ENCODE results near the gene GAS2L3.
"Not testable (repeated sequence)": the region's sequence is repeated elsewhere in the genome, so short reads cannot be mapped to it uniquely, and the experiment has no call there.

Gene GAS2L3

DNA sequence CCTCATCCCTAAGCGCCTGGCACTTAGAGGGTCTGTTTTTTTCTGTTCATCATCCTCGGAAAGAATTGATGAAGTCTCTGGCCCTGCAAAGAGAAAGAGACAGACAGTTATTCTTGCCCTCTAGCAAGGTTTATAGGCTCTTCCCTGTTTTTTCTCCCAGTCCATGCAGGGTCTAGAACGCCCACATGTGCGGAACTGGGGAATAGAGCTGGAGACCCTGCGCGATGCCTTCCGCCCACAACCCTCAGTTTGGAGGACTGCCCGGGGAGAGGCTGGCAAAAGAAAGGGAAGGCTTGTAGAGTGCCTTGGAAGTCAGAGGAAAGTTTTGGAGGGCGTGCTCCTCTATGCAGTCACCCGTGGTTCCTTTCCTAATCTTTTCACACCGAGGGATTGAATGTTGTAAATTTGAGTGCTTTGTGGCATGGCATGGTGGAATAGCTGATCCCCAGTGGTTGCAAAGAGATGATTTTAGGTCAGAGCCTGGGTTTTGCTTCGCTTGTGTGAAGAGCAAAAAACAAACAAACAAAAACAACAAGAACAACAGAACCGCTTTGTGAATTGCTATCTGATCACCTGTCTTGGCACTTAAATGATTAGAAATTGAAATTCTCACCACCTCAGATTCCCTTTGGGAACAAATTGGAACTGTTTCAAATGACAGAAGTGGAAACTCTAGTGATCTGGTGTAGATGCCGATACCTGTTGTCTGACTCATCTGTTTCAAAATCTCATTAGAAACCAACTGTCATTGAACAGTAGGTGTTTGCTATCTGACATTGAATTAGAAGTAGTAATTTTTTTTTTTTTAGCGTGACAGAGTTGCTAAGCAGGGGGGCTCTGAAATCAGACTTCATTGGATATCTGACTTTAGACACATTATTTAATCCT, 947 bp downstream of the GAS2L3 start:
- no peak for DNase-seq (ENCODE audit: low read depth in 2 of 2)

DNA sequence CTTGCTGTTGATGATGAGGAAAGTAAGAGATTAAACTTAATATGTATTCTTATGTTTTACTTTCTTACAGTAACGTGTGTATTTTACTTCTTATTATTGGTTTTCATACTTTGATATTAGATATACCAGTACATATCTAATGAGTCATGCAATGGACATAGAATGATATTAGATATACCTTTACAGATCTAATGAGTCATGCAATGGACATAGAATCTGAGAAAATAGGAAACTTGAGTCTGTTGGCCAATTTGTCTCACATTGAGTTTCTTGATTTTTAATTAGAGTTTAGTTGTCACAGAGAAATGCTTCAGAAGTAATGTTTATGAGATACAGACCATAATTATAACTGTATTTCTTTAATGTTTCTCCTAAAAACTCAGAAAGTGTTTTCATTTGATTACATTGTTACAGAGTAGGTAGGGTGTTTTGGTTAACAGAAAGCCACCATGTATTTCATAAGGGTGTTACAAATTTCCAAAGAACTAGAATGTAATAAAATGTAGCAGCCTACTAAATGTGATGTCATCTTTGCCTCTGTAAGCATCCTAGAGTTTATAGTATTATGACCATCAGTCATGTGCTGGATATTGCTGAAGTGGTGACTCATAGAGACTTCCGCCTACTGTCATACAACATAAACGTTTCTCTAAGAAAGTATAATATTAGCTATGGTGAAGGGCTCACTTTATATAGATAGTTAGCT, 3.0 kb downstream of the GAS2L3 start:
- DNase-seq (ENCODE audit: low read depth in 2 of 2), result no peak

DNA sequence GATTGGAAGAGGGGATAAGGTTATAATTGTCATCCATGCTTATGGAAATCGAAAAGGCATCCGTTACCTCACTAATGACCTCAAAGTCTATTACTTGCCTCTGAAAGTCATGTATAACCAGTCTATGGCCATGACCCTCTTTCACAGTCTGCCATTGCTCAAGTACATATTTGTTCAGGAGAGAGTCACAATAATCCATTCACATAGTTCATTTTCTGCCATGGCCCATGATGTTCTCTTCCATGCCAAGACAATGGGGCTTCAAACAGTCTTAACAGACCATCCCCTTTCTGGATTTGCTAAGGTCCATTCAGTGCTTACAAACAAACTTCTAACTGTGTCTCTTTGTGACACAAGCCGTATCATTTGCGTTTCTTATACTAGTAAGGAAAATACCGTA, 5.4 kb downstream of the GAS2L3 start:
- DNase-seq (ENCODE audit: low read depth in 2 of 2), result no peak

DNA sequence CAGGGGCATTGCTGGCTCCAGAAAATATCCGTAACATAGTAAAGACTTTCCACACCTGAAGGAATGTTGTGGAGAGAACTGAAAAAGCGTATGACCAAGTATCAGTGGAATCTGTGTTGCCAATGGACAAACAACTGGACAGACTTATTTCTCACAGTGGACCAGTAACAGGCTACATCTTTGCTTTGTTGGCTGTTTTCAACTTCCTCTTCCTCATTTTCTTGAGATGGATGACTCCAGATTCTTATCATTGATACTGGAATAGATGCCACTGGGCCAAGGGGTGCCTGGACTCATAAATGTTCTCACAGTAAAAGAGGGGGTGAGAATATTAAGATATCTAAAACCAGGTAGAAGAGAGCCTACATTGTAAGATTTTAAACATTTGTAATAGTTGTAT, 6.4 kb downstream of the GAS2L3 start:
- no peak for DNase-seq (ENCODE audit: low read depth in 2 of 2)

DNA sequence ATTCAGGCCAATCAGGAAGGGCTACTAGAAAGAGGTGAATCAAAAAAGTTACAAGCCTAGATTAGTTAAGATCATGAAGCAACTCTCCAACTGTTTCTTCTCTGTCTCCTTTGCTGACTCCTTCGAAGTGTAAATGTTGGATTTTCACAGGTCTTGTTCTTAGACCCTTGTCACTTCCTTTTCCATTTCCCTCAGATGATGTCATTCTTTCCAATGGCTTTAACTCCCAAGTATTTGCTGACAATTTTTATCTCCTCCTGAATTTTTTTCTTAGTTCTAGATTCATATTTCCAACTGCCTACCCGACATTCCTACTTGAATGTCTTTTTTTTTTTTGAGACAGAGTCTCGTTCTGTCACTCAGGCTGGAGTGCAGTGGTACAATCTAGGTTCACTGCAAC, 10.8 kb downstream of the GAS2L3 start:
- no peak for DNase-seq (ENCODE audit: low read depth in 2 of 2)

DNA sequence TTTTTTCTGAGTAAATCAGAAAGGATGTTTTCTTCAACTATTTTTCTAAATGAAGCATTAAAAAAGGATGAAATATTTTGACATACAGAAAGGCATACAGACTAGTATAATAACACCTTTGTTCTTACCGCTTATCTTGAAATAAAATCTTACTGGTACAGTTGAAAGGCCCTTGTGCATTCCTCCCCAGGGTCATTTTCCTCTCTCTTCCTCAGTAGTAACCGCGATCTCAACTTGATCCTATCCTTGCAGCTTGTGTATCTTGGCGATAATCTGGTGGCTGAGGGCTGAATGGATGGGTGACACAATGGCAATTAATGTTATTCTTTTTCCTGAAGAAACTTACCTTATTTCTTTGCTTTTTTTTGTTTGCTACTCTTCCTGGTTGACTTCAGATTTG, 18.5 kb downstream of the GAS2L3 start:
- DNase-seq (ENCODE audit: low read depth in 2 of 2), result no peak

DNA sequence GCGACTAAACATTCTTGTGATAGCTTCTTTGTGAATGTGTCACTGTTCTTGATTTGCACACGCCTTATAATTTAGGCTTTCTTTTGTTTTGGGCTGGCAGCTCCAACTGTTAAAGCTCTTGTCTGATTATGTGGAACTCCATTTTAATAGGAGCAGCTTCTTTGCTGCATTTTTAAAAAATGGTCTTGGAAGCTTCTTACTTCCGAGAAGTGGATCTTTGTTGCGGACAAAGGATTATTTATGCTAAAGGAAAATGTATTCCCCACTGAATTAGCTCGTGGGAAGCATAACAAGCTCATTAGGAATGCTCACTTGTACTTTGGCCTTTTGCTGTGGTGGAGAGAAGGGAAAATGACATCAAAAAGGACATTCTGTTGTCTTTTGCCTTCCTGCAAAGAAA, 20.0 kb downstream of the GAS2L3 start:
- no peak for DNase-seq (ENCODE audit: low read depth in 2 of 2)

DNA sequence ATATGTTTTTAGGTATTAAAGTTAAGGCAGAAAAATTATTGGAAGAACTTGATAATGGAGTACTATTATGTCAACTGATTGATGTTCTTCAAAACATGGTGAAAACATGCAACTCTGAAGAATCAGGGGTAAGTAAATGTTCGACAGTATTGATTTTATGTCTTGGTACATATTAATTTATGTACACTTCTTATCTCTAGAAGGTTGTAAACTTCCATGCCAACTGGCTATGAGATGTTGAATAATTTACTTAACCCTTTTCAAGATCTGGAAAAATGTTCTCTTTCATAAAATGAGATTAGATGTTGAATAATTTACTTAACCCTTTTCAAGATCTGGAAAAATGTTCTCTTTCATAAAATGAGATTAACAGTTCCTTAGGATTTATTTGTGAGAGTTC, 28.1 kb downstream of the GAS2L3 start:
- no peak for DNase-seq (ENCODE audit: low read depth in 2 of 2)

DNA sequence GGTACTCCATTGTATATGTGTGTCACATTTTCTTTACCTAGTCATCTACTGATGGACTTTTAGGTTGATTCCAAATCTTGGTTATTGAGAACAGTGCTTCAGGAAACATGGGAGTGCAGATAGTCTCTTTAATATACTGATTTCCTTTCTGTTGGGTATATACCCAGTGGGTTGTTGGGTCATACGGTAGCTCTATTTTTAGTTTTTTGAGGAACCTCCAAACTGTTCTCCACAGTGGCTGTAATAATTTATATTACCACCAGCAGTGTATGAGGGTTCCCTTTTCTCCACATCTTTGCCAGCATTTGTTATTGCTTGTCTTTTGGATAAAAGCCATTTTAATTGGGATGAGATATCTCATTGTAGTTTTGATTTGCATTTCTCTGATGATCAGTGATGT, 29.5 kb downstream of the GAS2L3 start:
- not testable (repeated sequence) for DNase-seq (ENCODE audit: low read depth in 2 of 2)

DNA sequence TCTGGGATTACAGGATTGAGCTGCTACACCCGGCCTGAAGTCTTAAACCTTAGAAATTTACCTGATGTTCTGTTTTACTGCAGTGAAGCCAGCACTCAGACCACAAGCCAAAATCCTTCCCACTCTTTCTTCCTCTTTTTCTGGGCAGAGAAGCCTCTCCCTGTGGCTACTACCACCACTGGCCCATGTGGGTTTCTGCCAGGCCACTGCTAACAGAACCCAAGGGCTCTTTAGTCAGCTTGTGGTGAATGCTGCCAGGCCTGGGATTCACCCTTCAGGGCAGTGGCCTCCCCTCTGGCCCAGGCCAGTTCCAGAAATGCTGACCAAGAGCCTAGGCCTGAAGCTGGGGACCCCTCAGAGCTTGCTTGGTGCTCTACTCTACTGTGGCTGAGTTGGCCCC, 35.3 kb downstream of the GAS2L3 start:
- DNase-seq (ENCODE audit: low read depth in 2 of 2), result no peak

DNA sequence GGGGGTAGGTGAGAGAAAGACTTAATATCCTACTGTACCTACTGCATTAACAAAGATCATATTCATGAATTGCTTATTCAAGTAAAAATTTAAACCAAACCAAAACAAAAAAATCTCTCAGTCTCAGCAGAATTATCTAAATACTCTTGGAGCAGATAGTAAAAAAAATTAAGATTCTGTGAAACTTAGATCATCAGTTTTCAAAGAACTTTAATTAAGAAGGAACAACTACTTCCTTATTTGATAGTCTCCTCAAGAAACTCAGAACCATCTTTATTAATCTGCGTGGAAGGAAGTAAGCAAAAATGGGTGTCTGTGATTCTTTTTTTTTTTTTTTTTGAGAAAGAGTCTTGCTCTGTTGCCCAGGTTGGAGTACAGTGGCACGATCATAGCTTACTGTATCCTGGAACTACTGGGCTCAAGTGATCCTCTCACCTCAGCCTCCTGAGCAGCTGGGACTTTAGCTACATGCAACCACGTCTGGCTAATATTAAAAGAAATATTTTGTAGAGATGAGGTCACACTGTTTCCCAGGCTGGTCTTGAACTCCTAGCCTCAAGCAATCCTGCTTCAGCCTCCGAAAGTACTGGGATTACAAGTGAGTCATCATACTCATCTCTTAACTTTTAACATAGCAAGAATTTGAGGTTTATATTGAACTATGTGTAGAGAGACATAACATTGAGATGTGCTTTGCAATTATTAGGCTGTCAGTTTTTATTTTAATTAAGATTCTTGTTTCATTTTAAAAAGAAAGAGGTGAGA, 37.4 kb downstream of the GAS2L3 start:
- DNase-seq (ENCODE audit: low read depth in 2 of 2), result no peak

DNA sequence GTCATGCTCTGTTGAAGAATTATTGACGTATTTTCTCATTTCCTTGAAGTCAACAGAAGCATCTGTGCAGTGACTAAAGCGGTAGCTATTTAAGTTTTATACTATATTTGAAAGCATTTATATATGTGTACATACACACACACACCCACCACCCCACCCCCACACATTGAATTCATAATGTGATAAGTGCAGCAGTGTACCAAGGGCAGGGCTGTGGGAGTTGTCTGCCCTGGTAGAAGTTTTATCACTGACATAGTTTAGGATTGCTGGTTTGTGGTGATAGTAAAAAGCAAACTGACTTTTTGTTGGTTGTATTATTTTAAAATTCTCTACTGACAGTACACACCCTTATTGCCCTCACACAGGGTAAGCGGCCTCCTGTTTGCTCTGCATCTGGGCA, 39.1 kb downstream of the GAS2L3 start:
- no peak for DNase-seq (ENCODE audit: low read depth in 2 of 2)

DNA sequence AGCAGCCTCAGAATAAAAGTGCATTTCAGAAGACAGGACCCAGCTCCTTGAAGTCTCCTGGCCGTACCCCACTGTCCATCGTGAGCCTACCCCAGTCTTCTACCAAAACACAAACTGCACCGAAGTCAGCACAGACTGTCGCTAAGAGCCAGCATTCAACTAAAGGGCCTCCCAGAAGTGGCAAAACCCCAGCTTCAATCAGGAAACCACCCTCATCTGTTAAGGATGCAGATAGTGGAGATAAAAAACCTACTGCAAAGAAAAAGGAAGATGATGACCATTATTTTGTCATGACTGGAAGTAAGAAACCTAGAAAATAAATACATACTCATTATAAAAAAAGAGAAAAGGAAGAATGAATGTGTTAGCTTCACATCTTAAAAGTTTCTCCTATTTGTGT, 51.1 kb downstream of the GAS2L3 start:
- DNase-seq (ENCODE audit: low read depth in 2 of 2), result no peak

DNA sequence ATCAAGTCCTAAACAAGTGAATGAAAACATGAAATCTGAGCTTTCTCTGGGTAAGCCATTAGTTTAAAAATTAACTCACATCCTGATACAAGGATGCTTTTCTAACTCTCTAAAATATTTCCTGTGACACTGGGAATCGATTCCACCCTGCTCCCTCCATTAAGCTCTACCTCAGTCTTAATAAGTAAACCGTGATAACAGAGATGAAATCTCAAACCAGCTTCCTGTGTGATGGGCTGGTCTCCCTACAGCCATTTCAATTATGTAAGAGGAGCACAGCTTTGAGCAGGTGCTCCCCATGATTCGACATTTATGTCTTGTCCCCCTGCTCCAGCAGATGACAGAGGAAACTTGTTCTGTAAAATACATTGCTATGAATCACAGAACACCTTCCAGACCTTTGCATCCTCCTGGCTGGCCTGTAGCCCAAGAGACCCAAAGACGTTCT, 59.0 kb downstream of the GAS2L3 start:
- DNase-seq (ENCODE audit: low read depth in 2 of 2), result no peak

DNA sequence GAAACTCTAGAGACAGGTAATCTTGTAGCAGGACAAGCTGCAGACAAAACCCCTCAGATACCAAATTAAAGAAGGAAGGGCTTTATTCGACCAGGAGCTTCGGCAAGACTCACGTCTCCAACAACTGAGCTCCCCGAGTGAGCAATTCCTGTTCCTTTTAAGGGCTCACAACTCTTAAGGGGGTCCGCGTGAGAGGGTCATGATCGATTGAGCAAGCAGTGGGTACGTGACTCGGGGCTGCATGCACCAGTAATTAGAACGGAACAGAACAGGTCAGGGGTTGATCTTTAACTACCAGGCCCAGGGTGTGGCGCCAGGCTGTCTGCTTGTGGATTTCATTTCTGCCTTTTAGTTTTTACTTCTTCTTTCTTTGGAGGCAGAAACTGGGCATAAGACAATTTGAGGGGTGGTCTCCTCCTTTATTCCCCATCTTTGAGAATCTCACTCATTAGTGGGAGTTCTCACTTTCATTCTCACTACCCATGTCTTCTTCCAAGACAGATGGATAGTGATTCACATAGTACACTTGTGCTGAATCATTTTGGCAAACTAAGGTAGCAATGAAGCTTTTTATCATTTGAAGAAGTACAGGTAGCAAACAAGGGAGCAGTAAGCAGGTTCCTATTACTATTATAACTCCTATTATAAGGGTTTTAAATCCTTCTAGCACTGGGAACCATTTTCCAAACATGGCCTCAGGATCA, 59.8 kb downstream of the GAS2L3 start:
- DNase-seq (ENCODE audit: low read depth in 2 of 2), result not testable (repeated sequence)

DNA sequence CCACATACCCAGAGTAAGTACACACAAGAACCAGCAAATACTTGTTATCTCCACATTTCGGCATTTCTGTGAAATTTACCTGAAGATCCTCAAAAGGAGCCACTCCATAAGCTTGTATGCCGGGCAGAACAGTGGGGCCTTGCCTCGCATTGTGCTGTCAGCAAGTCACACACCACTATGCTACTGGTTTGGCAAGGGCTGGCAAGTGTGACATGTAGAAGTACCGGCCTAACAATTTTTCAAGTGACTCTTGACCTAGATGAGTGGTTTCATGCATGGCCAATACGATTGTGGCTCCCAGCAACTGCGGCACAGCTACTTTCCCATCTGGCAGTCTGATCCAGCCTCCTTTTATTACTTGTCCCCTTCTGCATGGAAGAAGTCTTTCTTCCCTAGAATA, 69.8 kb downstream of the GAS2L3 start:
- DNase-seq (ENCODE audit: low read depth in 2 of 2), result no peak

DNA sequence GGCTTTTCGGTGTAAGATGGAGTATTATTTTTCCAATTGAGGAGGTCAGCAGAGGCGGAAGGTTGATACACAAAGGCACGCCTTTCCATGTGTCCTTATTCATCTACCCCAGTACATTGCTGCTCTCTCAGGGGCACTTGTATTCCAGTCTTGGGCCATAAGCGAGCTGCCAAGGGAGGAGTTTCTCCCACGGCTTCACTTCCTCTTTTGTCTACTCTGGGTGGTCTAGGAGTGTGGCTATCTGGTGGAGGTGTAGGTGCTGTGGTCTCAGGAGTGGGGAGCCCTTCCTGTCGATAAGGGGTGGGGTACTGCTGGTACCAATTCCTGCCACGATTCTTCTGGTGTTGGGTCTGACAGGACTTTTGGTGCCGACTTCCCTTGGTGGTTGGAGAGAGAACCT, 73.4 kb downstream of the GAS2L3 start:
- no peak for DNase-seq (ENCODE audit: low read depth in 2 of 2)

DNA sequence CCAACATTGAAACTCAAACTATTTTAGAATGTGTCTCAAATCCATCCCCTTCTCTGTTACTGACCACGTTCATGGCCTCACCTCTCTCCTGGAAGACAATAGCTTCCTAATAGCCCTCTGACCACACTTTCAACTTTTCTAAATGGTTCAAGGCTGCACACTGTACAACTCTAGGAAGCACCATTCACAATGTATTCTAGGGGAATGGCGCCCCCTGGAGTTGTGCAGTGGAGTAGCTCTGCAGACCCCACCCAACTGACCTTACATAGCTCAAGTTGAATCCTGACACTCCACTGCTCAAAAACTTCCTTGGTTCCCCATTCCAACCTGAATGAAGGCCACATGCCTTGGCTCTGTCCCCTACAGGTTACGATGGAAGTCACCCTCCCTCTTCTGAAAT, 77.6 kb downstream of the GAS2L3 start:
- no peak for DNase-seq (ENCODE audit: low read depth in 2 of 2)

DNA sequence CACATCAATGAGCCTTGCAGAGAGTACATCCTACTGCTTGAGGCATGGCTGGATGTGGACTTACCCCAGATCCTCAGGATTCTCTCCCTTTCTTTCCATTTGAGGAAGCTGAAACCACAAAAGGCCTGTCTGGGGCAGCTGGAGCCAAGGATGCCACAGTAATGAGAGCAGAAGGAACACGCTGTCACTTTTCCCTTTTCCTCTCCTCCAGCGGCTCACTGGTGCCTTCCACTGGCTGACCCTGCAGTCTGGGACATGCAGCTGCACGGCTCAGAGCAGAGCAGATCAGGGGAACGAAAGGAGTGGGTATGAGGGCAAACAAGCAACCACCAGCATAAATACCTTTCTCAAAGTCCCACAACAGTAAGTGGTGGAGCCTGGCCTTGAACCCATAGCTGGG, 78.2 kb downstream of the GAS2L3 start:
- no peak for DNase-seq (ENCODE audit: low read depth in 2 of 2)

DNA sequence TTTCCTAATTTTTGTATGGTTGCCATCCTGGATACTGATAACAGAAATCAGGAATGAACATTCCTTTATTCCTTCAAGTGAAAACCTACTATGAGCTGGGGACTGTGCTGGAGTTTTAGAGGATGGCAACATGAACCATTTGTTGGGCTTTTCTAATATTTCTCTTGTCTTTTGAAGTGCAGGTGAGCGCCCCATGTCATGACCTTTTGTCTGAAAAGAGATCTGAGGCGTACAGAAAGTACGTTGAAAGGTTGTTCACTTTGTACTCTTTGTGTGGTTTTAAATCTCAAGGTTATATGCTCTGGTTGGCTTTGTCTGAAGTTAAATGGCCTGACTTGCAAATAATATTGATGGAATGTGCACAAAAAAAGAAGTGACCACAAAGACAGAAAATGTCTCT, 79.0 kb downstream of the GAS2L3 start:
- no peak for DNase-seq (ENCODE audit: low read depth in 2 of 2)

DNA sequence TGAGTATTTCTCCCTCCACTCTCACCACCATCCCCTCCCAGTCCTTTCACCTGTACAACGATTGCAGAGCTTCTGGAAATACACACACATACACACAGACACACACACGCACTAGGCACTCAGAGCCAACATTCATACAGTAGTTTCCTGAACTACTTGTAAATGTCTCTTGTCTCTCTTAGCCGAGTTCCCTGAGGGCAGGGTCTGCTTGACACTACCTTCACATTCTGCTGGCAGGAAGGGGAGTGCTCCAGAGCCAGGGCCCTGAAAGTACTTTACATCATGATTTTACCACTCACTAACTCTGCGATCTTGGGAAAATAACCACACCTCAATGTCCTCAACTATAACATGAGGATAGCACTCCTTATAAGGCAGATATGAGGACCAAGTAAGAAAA, 82.7 kb downstream of the GAS2L3 start:
- DNase-seq (ENCODE audit: low read depth in 2 of 2), result no peak

DNA sequence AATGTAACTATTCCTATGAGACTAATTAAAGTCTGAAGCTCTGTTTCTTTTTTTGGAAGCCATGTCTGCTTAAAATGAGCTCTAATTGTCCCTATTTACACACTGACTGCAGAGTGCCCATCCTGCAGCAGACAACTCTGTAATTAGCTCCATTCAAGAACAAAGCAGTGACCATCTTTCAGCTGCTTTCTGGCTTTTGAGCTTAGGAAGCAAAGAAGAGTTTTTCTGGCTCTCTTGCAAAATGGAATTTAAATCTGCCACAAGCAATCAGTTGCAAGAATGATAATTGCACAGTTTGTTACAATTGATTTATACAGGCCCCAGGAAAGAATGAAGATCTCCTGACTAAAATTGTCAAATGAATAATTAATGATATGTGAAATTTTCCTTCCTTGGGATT, 83.4 kb downstream of the GAS2L3 start:
- DNase-seq (ENCODE audit: low read depth in 2 of 2), result no peak
